ENCODE results near the gene CAMK2D. TPM values are rescaled to one million over a fixed set of nuclear protein-coding genes. Genes with fewer than 3 reads are reported as not detected.

Gene CAMK2D
- total RNA-seq, 1 donor: 207 TPM

- no peak for TF ChIP-seq CTCF (IDR thresholded peaks at IDR 0.05; ENCODE audit: extremely low read depth, low read depth, low read length)
- DNase-seq (ENCODE audit: insufficient read length, low spot score, missing footprints): no peak
- no peaks in the 10 kb centered on the region for H3K36me3 ChIP-seq (ENCODE audit: insufficient read depth, low read length)
- H3K4me2 ChIP-seq (ENCODE audit: insufficient read depth, low read length): peak overlapping the region; percentile 72
- H3K4me1 ChIP-seq (ENCODE audit: insufficient read depth, low read length): peaks cover 52% of the 10 kb centered on the region
- no peaks in the 10 kb centered on the region for H3K79me2 ChIP-seq (ENCODE audit: insufficient read depth, low read length)
- H3K27ac ChIP-seq (ENCODE audit: low read depth, low read length): peak overlapping the region; percentile 88
- H3K4me3 ChIP-seq (ENCODE audit: insufficient read depth, low read length): peak overlapping the region; percentile 46
- H3K27me3 ChIP-seq (ENCODE audit: insufficient read depth, low read length): no peaks in the 10 kb centered on the region
- H3K9me3 ChIP-seq (ENCODE audit: low read depth, low read length): no peaks in the 10 kb centered on the region
- H2AFZ ChIP-seq (ENCODE audit: low read length): peak overlapping the region; percentile 25
- no peaks in the 10 kb centered on the region for H4K20me1 ChIP-seq (ENCODE audit: insufficient read depth, low read length)
Measured at GRCh38 chr4:113433536-113434246, 327.8 kb downstream of the CAMK2D start.

GRCh38 chr4:113433116-113433515 lies 328.4 kb downstream of the CAMK2D start:
- Histone ChIP-seq H3K27ac (ENCODE audit: low read depth, low read length) (peak overlapping the region; percentile 88), H3K4me2 (ENCODE audit: insufficient read depth, low read length) (peak overlapping the region; percentile 72), H3K79me2 (ENCODE audit: insufficient read depth, low read length) (no peaks in the 10 kb centered on the region), H4K20me1 (ENCODE audit: insufficient read depth, low read length) (no peaks in the 10 kb centered on the region), H2AFZ (ENCODE audit: low read length) (no peak overlapping the region), H3K9me3 (ENCODE audit: low read depth, low read length) (no peaks in the 10 kb centered on the region), H3K4me1 (ENCODE audit: insufficient read depth, low read length) (peaks cover 52% of the 10 kb centered on the region), H3K27me3 (ENCODE audit: insufficient read depth, low read length) (no peaks in the 10 kb centered on the region), H3K36me3 (ENCODE audit: insufficient read depth, low read length) (no peaks in the 10 kb centered on the region), H3K4me3 (ENCODE audit: insufficient read depth, low read length) (peak overlapping the region; percentile 17)
- TF ChIP-seq CTCF (IDR thresholded peaks at IDR 0.05; ENCODE audit: extremely low read depth, low read depth, low read length): no peak
- no peak for DNase-seq (ENCODE audit: insufficient read length, low spot score, missing footprints)

GRCh38 chr4:113423631-113424030 lies 337.9 kb downstream of the CAMK2D start:
- H3K4me2 ChIP-seq (ENCODE audit: insufficient read depth, low read length): no peak overlapping the region

More at GRCh38 chr4:113423631-113424030, 337.9 kb downstream of the CAMK2D start:
- H3K9me3 ChIP-seq (ENCODE audit: low read depth, low read length): no peaks in the 10 kb centered on the region
- no peak overlapping the region for H3K4me3 ChIP-seq (ENCODE audit: insufficient read depth, low read length)
- peak; percentile 66 for DNase-seq (ENCODE audit: insufficient read length, low spot score, missing footprints)
- no peaks in the 10 kb centered on the region for H3K4me1 ChIP-seq (ENCODE audit: insufficient read depth, low read length)
- H3K79me2 ChIP-seq (ENCODE audit: insufficient read depth, low read length): no peaks in the 10 kb centered on the region
- H2AFZ ChIP-seq (ENCODE audit: low read length): no peak overlapping the region
- no peaks in the 10 kb centered on the region for H3K27me3 ChIP-seq (ENCODE audit: insufficient read depth, low read length)
- TF ChIP-seq CTCF (IDR thresholded peaks at IDR 0.05; ENCODE audit: extremely low read depth, low read depth, low read length): no peak
- no peak overlapping the region for H3K27ac ChIP-seq (ENCODE audit: low read depth, low read length)
- no peaks in the 10 kb centered on the region for H3K36me3 ChIP-seq (ENCODE audit: insufficient read depth, low read length)
- no peaks in the 10 kb centered on the region for H4K20me1 ChIP-seq (ENCODE audit: insufficient read depth, low read length)

All from osteoblast (primary cell).